Caki2 (cell line): Measurements from ENCODE around the gene GATAD2A. TPM values are rescaled to one million over a fixed set of nuclear protein-coding genes. Genes with fewer than 3 reads are reported as not detected.
"Not testable (repeated sequence)": the region's sequence is repeated elsewhere in the genome, so short reads cannot be mapped to it uniquely, and the experiment has no call there.

ENCODE experiments used
- DNase-seq: peaks from one replicate; pipeline ENCODE4 v3.0.0-alpha.2; 2015; ENCODE audit warnings: low read depth
- in situ Hi-C: cut with HindIII; loops from 2 replicates; pipeline ENCODE4 v1.10.0; 2016; ENCODE audit warnings: low sequenced_read_pairs, low pct_unique_long_range_greater_than_20kb, mixed read lengths
- total RNA-seq: library from RNA; depleted of rRNA; stranded (reverse); fragments of >200 nt; shearing (Covaris generic); gene quantifications from 2 replicates; pipeline ENCODE4 v1.2.3, GENCODE V29; 2014; ENCODE audit warnings: low replicate concordance; rRNA removed

The GATAD2A gene
- total RNA-seq, result 29.2 and 35.1 TPM in 2 replicates

GRCh38 chr19:19404879-19405860, at the start of gene GATAD2A:
Gene GATAD2A, plus strand, starts transcription at chr19:19405675. Its CDS starts 59,671 bp downstream, at chr19:19465346.
- in situ Hi-C loops, result no loop called here
- peak; percentile 95 for DNase-seq

- in situ Hi-C loops, result no loop called here
- DNase-seq, result no peak
These were observed 49.0 kb upstream of the GATAD2A start for GRCh38 chr19:19356500-19356899.

- in situ Hi-C loops, result no loop called here
These were observed 48.4 kb upstream of the GATAD2A start for GRCh38 chr19:19356901-19357566.

GRCh38 chr19:19361075-19361594, 44.3 kb upstream of the GATAD2A start:
- in situ Hi-C loops, result no loop called here
- DNase-seq, result peak; percentile 73

More at GRCh38 chr19:19356901-19357566, 48.4 kb upstream of the GATAD2A start:
- DNase-seq, result no peak

GRCh38 chr19:19362075-19362474, 43.4 kb upstream of the GATAD2A start:
- in situ Hi-C loops, result no loop called here
- DNase-seq, result no peak

GRCh38 chr19:19366434-19367396, 38.8 kb upstream of the GATAD2A start:
- DNase-seq, result peak; percentile 73
- in situ Hi-C loops, result no loop called here

GRCh38 chr19:19368087-19368486, 37.4 kb upstream of the GATAD2A start:
- in situ Hi-C loops, result no loop called here

GRCh38 chr19:19371059-19371458, 34.4 kb upstream of the GATAD2A start:
- in situ Hi-C loops, result no loop called here
- no peak for DNase-seq

More at GRCh38 chr19:19368087-19368486, 37.4 kb upstream of the GATAD2A start:
- no peak for DNase-seq

- peak; percentile 53 for DNase-seq
- in situ Hi-C loops, result no loop called here
These were observed 32.6 kb upstream of the GATAD2A start for GRCh38 chr19:19372656-19373416.

- in situ Hi-C loops, result no loop called here
- DNase-seq, result no peak
These were observed 25.9 kb upstream of the GATAD2A start for GRCh38 chr19:19379527-19379926.

GRCh38 chr19:19380316-19380715, 25.2 kb upstream of the GATAD2A start:
- in situ Hi-C loops, DNase-seq: not testable (repeated sequence)

- in situ Hi-C loops, result no loop called here
- DNase-seq, result no peak
These were observed 24.2 kb upstream of the GATAD2A start for GRCh38 chr19:19381007-19381926.

- in situ Hi-C loops, result no loop called here
- no peak for DNase-seq
These were observed 23.4 kb upstream of the GATAD2A start for GRCh38 chr19:19382118-19382517.

- no peak for DNase-seq
- in situ Hi-C loops, result no loop called here
These were observed 21.0 kb upstream of the GATAD2A start for GRCh38 chr19:19384486-19384885.

- in situ Hi-C loops, result no loop called here
These were observed 20.2 kb upstream of the GATAD2A start for GRCh38 chr19:19385131-19385895.

More at GRCh38 chr19:19385131-19385895, 20.2 kb upstream of the GATAD2A start:
- peak; percentile 100 for DNase-seq
